GM23338 (cell line): ENCODE results near the gene LILRB1. TPM values are rescaled to one million over a fixed set of nuclear protein-coding genes. Genes with fewer than 3 reads are reported as not detected.

Experiments used
- ATAC-seq: fragments of 200-7000 bp; cut with Tn5 transposase; 3 replicates; pipeline ENCODE4 v1.9.1; 2020
- DNase-seq: peaks from one replicate; pipeline ENCODE4 v3.0.0-alpha.2; 2015; ENCODE audit warnings: low spot score
- H2AFZ ChIP-seq: fragments of 200-600 bp; sonication (generic); 2 replicates; pipeline ENCODE4 v1.8.0; 2016; ENCODE audit warnings: antibody characterized with exemption, mild to moderate bottlenecking, moderate library complexity
- H3F3A ChIP-seq: fragments of 200-600 bp; sonication (generic); replicated peaks from 2 replicates; pipeline ENCODE4 v1.8.0; 2017; ENCODE audit warnings: antibody characterized with exemption, mixed run types, low read depth
- H3K27ac ChIP-seq: fragments of 200-600 bp; sonication (generic); 2 replicates; pipeline ENCODE4 v1.6.1; 2016; ENCODE audit warnings: low read depth
- H3K27me3 ChIP-seq: fragments of 200-600 bp; sonication (generic); 2 replicates; pipeline ENCODE4 v1.8.0; 2016; ENCODE audit warnings: mild to moderate bottlenecking, mixed run types, moderate library complexity; ENCODE audit not compliant: insufficient read depth
- H3K36me3 ChIP-seq: fragments of 200-600 bp; sonication (generic); 2 replicates; pipeline ENCODE4 v1.8.0; 2016; ENCODE audit warnings: mild to moderate bottlenecking; ENCODE audit not compliant: insufficient read depth
- H3K4me1 ChIP-seq: fragments of 200-600 bp; sonication (generic); 2 replicates; pipeline ENCODE4 v1.8.0; 2016; ENCODE audit warnings: mild to moderate bottlenecking, moderate library complexity; ENCODE audit not compliant: insufficient read depth
- H3K4me2 ChIP-seq: fragments of 200-600 bp; sonication (generic); 2 replicates; pipeline ENCODE4 v1.7.1; 2017; ENCODE audit warnings: mixed run types
- H3K4me3 ChIP-seq: fragments of 200-600 bp; sonication (generic); 2 replicates; pipeline ENCODE4 v1.6.1; 2016; ENCODE audit warnings: mixed run types
- H3K79me2 ChIP-seq: fragments of 200-600 bp; sonication (generic); replicated peaks from 2 replicates; pipeline ENCODE4 v1.8.0; 2017; ENCODE audit warnings: mild to moderate bottlenecking; ENCODE audit not compliant: insufficient read depth
- H3K9me2 ChIP-seq: fragments of 200-600 bp; sonication (generic); 2 replicates; pipeline ENCODE4 v1.8.0; 2017; ENCODE audit not compliant: insufficient read depth
- H4K20me1 ChIP-seq: fragments of 200-600 bp; sonication (generic); replicated peaks from 2 replicates; pipeline ENCODE4 v1.8.0; 2017; ENCODE audit warnings: mild to moderate bottlenecking; ENCODE audit not compliant: insufficient read depth
- H3K27ac Mint-ChIP-seq: 2 replicates; pipeline ENCODE4 v1.8.0; 2020; ENCODE audit warnings: inconsistent platforms, mild to moderate bottlenecking, moderate library complexity, mixed read lengths
- H3K27me3 Mint-ChIP-seq: 3 replicates; pipeline ENCODE4 v1.8.0; 2022; ENCODE audit warnings: low read depth, mild to moderate bottlenecking, moderate library complexity, mixed read lengths, inconsistent platforms; ENCODE audit not compliant: insufficient read depth, poor library complexity
- H3K36me3 Mint-ChIP-seq: 3 replicates; pipeline ENCODE4 v1.8.0; 2021; ENCODE audit warnings: low read depth, mild to moderate bottlenecking, inconsistent platforms, moderate library complexity, mixed read lengths
- H3K4me1 Mint-ChIP-seq: 3 replicates; pipeline ENCODE4 v1.8.0; 2020; ENCODE audit warnings: mild to moderate bottlenecking, inconsistent platforms, mixed read lengths
- H3K4me3 Mint-ChIP-seq: 3 replicates; pipeline ENCODE4 v1.8.0; 2021; ENCODE audit warnings: moderate library complexity, mild to moderate bottlenecking, inconsistent platforms, mixed read lengths
- H3K9me3 Mint-ChIP-seq: 3 replicates; pipeline ENCODE4 v1.8.0; 2020; ENCODE audit warnings: moderate library complexity, mild to moderate bottlenecking, inconsistent platforms, mixed read lengths
- CREB1 ChIP-seq: fragments of 250-450 bp; sonication (Bioruptor Pico); IDR thresholded peaks from 2 replicates; pipeline ENCODE4 v1.5.0; 2020; ENCODE audit warnings: low read depth, mild to moderate bottlenecking, moderate library complexity
- CTCF ChIP-seq, 2 experiments: fragments of 200-600 bp in 1 of 2; sonication (generic) in 1 of 2; conservative IDR thresholded peaks; 2 replicates each; pipeline versions ENCODE4 v1.5.1 to v1.6.1; 2016 to 2017; ENCODE audit warnings: antibody characterized with exemption in 2 of 2, low read depth in 2 of 2, mild to moderate bottlenecking in 2 of 2, moderate library complexity in 1 of 2
- EZH2 ChIP-seq: fragments of 200-600 bp; sonication (generic); IDR thresholded peaks from one replicate; pipeline ENCODE4 v1.8.0; 2017; ENCODE audit warnings: antibody characterized with exemption, mild to moderate bottlenecking, low read depth; ENCODE audit not compliant: unreplicated experiment
- JUNB ChIP-seq: IDR thresholded peaks from one replicate; pipeline ENCODE4 v1.6.1; 2016; ENCODE audit warnings: antibody characterized with exemption; ENCODE audit not compliant: unreplicated experiment
- NANOG ChIP-seq: IDR thresholded peaks from 2 replicates; pipeline ENCODE4 v1.6.1; 2016; ENCODE audit warnings: antibody characterized with exemption, borderline replicate concordance
- POLR2AphosphoS5 ChIP-seq: IDR thresholded peaks from 2 replicates; pipeline ENCODE4 v1.6.1; 2016; ENCODE audit warnings: antibody characterized with exemption, low read depth
- REST ChIP-seq: IDR thresholded peaks from one replicate; pipeline ENCODE4 v1.6.1; 2018; ENCODE audit warnings: antibody characterized with exemption; ENCODE audit not compliant: unreplicated experiment
- STAT1 ChIP-seq: IDR thresholded peaks from one replicate; pipeline ENCODE4 v1.6.1; 2016; ENCODE audit warnings: antibody characterized with exemption; ENCODE audit not compliant: unreplicated experiment
- ZNF114 ChIP-seq: fragments of 250-450 bp; sonication (Bioruptor Pico); IDR thresholded peaks from 2 replicates; pipeline ENCODE4 v1.5.0; 2020; ENCODE audit warnings: mild to moderate bottlenecking, moderate library complexity
- ZNF462 ChIP-seq: fragments of 250-450 bp; sonication (Bioruptor Pico); IDR thresholded peaks from 2 replicates; pipeline ENCODE4 v1.5.0; 2020; ENCODE audit warnings: mild to moderate bottlenecking, moderate library complexity
- polyA plus RNA-seq: library from polyadenylated mRNA; unstranded; fragments of >200 nt; fragmentation: Nextera tagmentation; extraction: Ambion mirVana; gene quantifications from 2 replicates; pipeline ENCODE4 v1.2.1, GENCODE V29; 2016
- total RNA-seq: library from RNA; depleted of rRNA; stranded (reverse); fragments of >200 nt; shearing (Covaris generic); gene quantifications from 2 replicates; pipeline ENCODE4 v1.2.3, GENCODE V29; 2014

LILRB1 gene
- total and polyA plus RNA-seq, 2 experiments from 2014 or later = 0.14 TPM; not detected in 1

- TF ChIP-seq ZNF462 (CRISPR knock-in tag) (no peak), CTCF (conservative IDR thresholded peaks at IDR 0.05; ENCODE audit: low read depth in 2 of 2) (no peak), JUNB (no peak)
Observed at GRCh38 chr19:54616821-54617560, 13.3 kb upstream of the LILRB1 start (continued).

GRCh38 chr19:54620464-54620863 is 9.8 kb upstream of the LILRB1 start:
- no peaks in the 10 kb centered on the region for H3K4me1 Mint-ChIP-seq
- peaks cover 86% of the 10 kb centered on the region for H3K9me3 Mint-ChIP-seq
- Histone ChIP-seq H3K4me3 (no peak overlapping the region), H3K36me3 (no peaks in the 10 kb centered on the region), H3K27ac (no peak overlapping the region), H3K27me3 (no peaks in the 10 kb centered on the region), H3K4me1 (no peaks in the 10 kb centered on the region), H3F3A (no peaks in the 10 kb centered on the region), H3K4me2 (no peak overlapping the region), H4K20me1 (no peaks in the 10 kb centered on the region), H3K9me2 (no peaks in the 10 kb centered on the region), H2AFZ (no peak overlapping the region), H3K79me2 (no peaks in the 10 kb centered on the region)
- DNase-seq = no peak
- peaks cover 25% of the 10 kb centered on the region for H3K36me3 Mint-ChIP-seq
- no peak for ATAC-seq
- peaks cover 2% of the 10 kb centered on the region for H3K27me3 Mint-ChIP-seq
- TF ChIP-seq JUNB (no peak), STAT1 (no peak), REST (no peak), POLR2AphosphoS5 (no peak), NANOG (no peak), ZNF114 (CRISPR knock-in tag) (no peak), EZH2 (no peak), CREB1 (CRISPR knock-in tag) (no peak)
- no peak overlapping the region for H3K27ac Mint-ChIP-seq
- H3K4me3 Mint-ChIP-seq = no peak overlapping the region
